HepG2 (cell line): ENCODE measurements around the gene ADIPOR2. TPM values are rescaled to one million over a fixed set of nuclear protein-coding genes. Genes with fewer than 3 reads are reported as not detected.
A peak's percentile ranks its signal among the peaks of the same experiment; 100 is the strongest.

Experiments used
- ARID3A ChIP-seq: IDR thresholded peaks from 2 replicates; pipeline ENCODE4 v1.6.1; 2012; ENCODE audit warnings: low read depth, low read length, improper control_type of control experiment
- BCL6 ChIP-seq: IDR thresholded peaks from 2 replicates; pipeline ENCODE4 v1.6.1; 2016; ENCODE audit warnings: missing genetic modification reagents, missing compliant biosample characterization
- DRAP1 ChIP-seq: IDR thresholded peaks from 2 replicates; pipeline ENCODE4 v1.6.1; 2016; ENCODE audit warnings: missing genetic modification reagents, missing compliant biosample characterization
- FOXA1 ChIP-seq, 2 experiments: fragments of 450-650 bp in 1 of 2; sonication (generic) in 1 of 2; formaldehyde crosslinking in 1 of 2; IDR thresholded peaks; 2 replicates each; pipeline versions ENCODE4 v1.4.0 to v1.6.1; 2016 to 2020; ENCODE audit warnings: missing genetic modification reagents in 1 of 2
- MAFG ChIP-seq: sonication (generic); formaldehyde crosslinking; IDR thresholded peaks from 2 replicates; pipeline ENCODE4 v1.5.1; 2020; ENCODE audit warnings: mild to moderate bottlenecking, missing genetic modification reagents
- MBNL3 ChIP-seq: fragments of 250-450 bp; sonication (Bioruptor Pico); conservative IDR thresholded peaks from 2 replicates; pipeline ENCODE4 v1.8.0; 2022; ENCODE audit warnings: mild to moderate bottlenecking, inconsistent platforms
- MED13 ChIP-seq: sonication (generic); formaldehyde crosslinking; IDR thresholded peaks from 2 replicates; pipeline ENCODE4 v1.5.0; 2020; ENCODE audit warnings: missing genetic modification reagents
- NBN ChIP-seq: fragments of 450-650 bp; conservative IDR thresholded peaks from 2 replicates; pipeline ENCODE4 v1.6.1; 2017
- NCOR1 ChIP-seq: fragments of 200-600 bp; sonication (generic); IDR thresholded peaks from 2 replicates; pipeline ENCODE4 v1.7.0; 2017; ENCODE audit warnings: antibody characterized with exemption, low read length, borderline replicate concordance
- NFAT5 ChIP-seq: sonication (generic); formaldehyde crosslinking; IDR thresholded peaks from 2 replicates; pipeline ENCODE4 v1.4.0; 2020; ENCODE audit warnings: missing genetic modification reagents
- NKX3-1 ChIP-seq: sonication (generic); formaldehyde crosslinking; IDR thresholded peaks from 2 replicates; pipeline ENCODE4 v1.5.0; 2020; ENCODE audit warnings: missing genetic modification reagents
- REXO4 ChIP-seq: sonication (generic); formaldehyde crosslinking; IDR thresholded peaks from 2 replicates; pipeline ENCODE4 v1.8.0; 2022; ENCODE audit warnings: missing genetic modification reagents, mild to moderate bottlenecking, borderline replicate concordance
- ZNF142 ChIP-seq: sonication (generic); formaldehyde crosslinking; IDR thresholded peaks from 2 replicates; pipeline ENCODE4 v1.4.0; 2020; ENCODE audit warnings: missing genetic modification reagents
- ZNF224 ChIP-seq: sonication (generic); formaldehyde crosslinking; IDR thresholded peaks from 2 replicates; pipeline ENCODE4 v1.5.0; 2020; ENCODE audit warnings: mild to moderate bottlenecking, missing genetic modification reagents
- ZNF777 ChIP-seq: sonication (generic); formaldehyde crosslinking; IDR thresholded peaks from 2 replicates; pipeline ENCODE4 v1.4.0; 2020; ENCODE audit warnings: missing genetic modification reagents
- ZNF816 ChIP-seq: sonication (generic); formaldehyde crosslinking; IDR thresholded peaks from 2 replicates; pipeline ENCODE4 v1.8.0; 2022; ENCODE audit warnings: missing genetic modification reagents, mild to moderate bottlenecking, borderline replicate concordance
- polyA plus RNA-seq, 8 experiments: library from polyadenylated mRNA; depleted of rRNA in 3 of 8; stranded (reverse) in 7 of 8; unstranded in 1 of 8; fragments of >200 nt; fragmentation: Illumina TruSeq in 4 of 8; extraction: Trizol in 4 of 8; gene quantifications; 2 replicates each; pipeline versions ENCODE4 v1.2.1 to v1.2.3, GENCODE V29; 2011 to 2016; ENCODE audit warnings: low read depth in 4 of 8, missing spikeins in 1 of 8, mixed read lengths in 1 of 8; ENCODE audit not compliant: insufficient read depth in 1 of 8
- total RNA-seq, 5 experiments: library from RNA; depleted of rRNA; stranded (reverse); fragments of >200 nt; fragmentation: Illumina TruSeq; extraction: Trizol; gene quantifications; 2 replicates each; pipeline ENCODE4 v1.2.3, GENCODE V29; 2016; ENCODE audit warnings: low read depth in 1 of 5

Gene ADIPOR2
- total and polyA plus RNA-seq, 2 of the 13 experiments (the other 11 are each of a cell fraction or from before 2014, with no cell fraction given): 35.2 to 52.2 TPM

- TF ChIP-seq FOXA1 (IDR thresholded peaks at IDR 0.05) (no peak), FOXA1 (CRISPR knock-in tag; IDR thresholded peaks at IDR 0.05) (peak; percentile 41; the same call in 1 of the 2 replicates), ARID3A (no peak), DRAP1 (peak; percentile 66), MBNL3 (CRISPR knock-in tag) (no peak), NFAT5 (CRISPR knock-in tag) (no peak), MED13 (CRISPR knock-in tag) (no peak), ZNF777 (CRISPR knock-in tag) (no peak), ZNF816 (CRISPR knock-in tag) (no peak), ZNF224 (CRISPR knock-in tag) (no peak), ZNF142 (no peak), NKX3-1 (CRISPR knock-in tag) (peak; percentile 6; the same call in 1 of the 2 replicates), NCOR1 (peak; percentile 84; the same call in 1 of the 2 replicates), BCL6 (peak; percentile 84), REXO4 (CRISPR knock-in tag) (no peak), NBN (no peak), MAFG (CRISPR knock-in tag) (no peak)
These were observed 69.9 kb downstream of the ADIPOR2 start (continued) for GRCh38 chr12:1760566-1761382.
